Pancreas (tissue), 10 donors: Measurements from ENCODE around the gene CDH13. TPM values are rescaled to one million over a fixed set of nuclear protein-coding genes. Genes with fewer than 3 reads are reported as not detected.

Experiments used
- ATAC-seq, 4 donors: fragments of 200-7000 bp; cut with Tn5 transposase; one replicate each; pipeline versions ENCODE4 v1.8.0 to v1.9.1; 2020; ENCODE audit warnings: mild to moderate bottlenecking in 4 of 4, moderate library complexity in 4 of 4
- DNase-seq, 6 donors: peaks; one replicate each; pipeline ENCODE4 v3.0.0-alpha.2; 2020
- FAIRE-seq: peaks from 2 replicates; lab custom pipeline; 2012; peaks lifted over from hg19 to GRCh38; lab: Jason Lieb, UNC
- H3K27ac ChIP-seq, 4 donors: fragments of 200-600 bp; sonication (generic); 1 replicate in 3 of 4; 2 replicates in 1 of 4; pipeline versions ENCODE4 v1.5.0 to v1.8.0; 2020
- H3K27me3 ChIP-seq, 4 donors: fragments of 200-600 bp; one replicate each; pipeline ENCODE4 v1.8.0; 2021
- H3K36me3 ChIP-seq, 3 donors: fragments of 200-600 bp; sonication (generic) in 1 of 3; one replicate each; pipeline versions ENCODE4 v1.5.0 to v1.8.0; 2020 to 2021
- H3K4me1 ChIP-seq, 3 donors: fragments of 200-600 bp; one replicate each; pipeline ENCODE4 v1.8.0; 2021
- H3K4me3 ChIP-seq, 4 donors: fragments of 200-600 bp; sonication (generic) in 2 of 4; one replicate each; pipeline versions ENCODE4 v1.5.0 to v1.8.0; 2020 to 2021
- H3K9me3 ChIP-seq, 4 donors: fragments of 200-600 bp; one replicate each; pipeline ENCODE4 v1.8.0; 2021
- WGBS, 2 donors: extraction: QIAGEN DNeasy Blood & Tissue Kit; methylation state at CpG; one replicate each; pipeline ENCODE4 v1.1.7; 2013; 5-methylcytosine and 5-hydroxymethylcytosine counted together
- intact Hi-C, 3 donors: fragments of 100-400 bp; cut with DNase I; formaldehyde crosslinking; loops; one replicate each; pipeline versions ENCODE4 v1.11.1 to v1.14.2; 2022
- polyA plus RNA-seq, 2 donors: library from polyadenylated mRNA; stranded (reverse); fragments of 200-250 nt; gene quantifications; one replicate each; pipeline ENCODE4 v1.2.3, GENCODE V29; 2013
- total RNA-seq, 6 donors: library from RNA; stranded (reverse); fragmentation: NEBNext Ultra II Directional in 4 of 6; extraction: Animal tissue kit (Norgen Biotek cat#: 25700) in 4 of 6; gene quantifications; one replicate each; pipeline versions ENCODE4 v1.2.1 to v1.2.4, GENCODE V29; 2021 to 2023
- TF ChIP-seq, protein P1 (sequence below), 4 donors: fragments of 200-600 bp; sonication (generic) in 3 of 4; IDR thresholded peaks; one replicate each; pipeline versions ENCODE4 v1.5.0 to v1.8.0; 2021; ENCODE audit warnings: antibody characterized with exemption in 4 of 4
- donor health status: healthy with polysubstance abuse.
- donor health status: DM: no; HTN: no; CAD: no; lungs with moderate emphysema.
- donor health status: DM: no; HTN: no; CAD: no.
- donor health status: control.
- donor health status: control.
- donor health status: Bipolar disorder and iron deficiency.
- donor health status: DM: yes; HTN: yes; CAD: no.
- donor health status: DM: no; HTN: no; CAD: no.
- donor health status: DM: no; HTN: no; CAD: no.
- donor health status: DM: yes; HTN: yes; CAD: no.

The CDH13 gene
- total and polyA plus RNA-seq, 8 donors = 0.12 to 1.0 (median 0.37) TPM

DNA sequence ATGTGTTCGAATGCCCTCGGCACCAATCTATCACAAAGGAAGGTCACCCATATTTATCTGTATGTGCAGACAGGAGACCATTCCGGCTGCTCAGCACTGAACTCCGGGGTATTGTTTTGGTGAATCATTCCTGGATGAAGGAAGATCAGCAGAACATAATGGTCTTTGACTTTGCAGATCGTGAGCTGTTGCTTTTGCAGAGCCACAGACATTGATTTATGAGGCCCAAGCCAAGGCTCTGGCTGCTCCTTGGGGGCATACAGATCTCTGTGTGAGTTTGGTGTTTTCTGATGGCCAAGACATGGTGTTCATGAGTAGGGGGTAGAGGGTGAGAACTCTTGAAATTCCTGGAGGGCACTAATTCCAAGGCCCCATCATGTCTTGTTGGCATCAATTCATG is 722.2 kb downstream of the CDH13 start:
- Histone ChIP-seq H3K27ac (no peak overlapping the region), H3K4me3 (no peak overlapping the region), H3K4me1 (no peaks in the 10 kb centered on the region), H3K36me3 (no peaks in the 10 kb centered on the region), H3K27me3 (no peaks in the 10 kb centered on the region), H3K9me3 (no peaks in the 10 kb centered on the region)
- DNase-seq (no peak), ATAC-seq (no peak), FAIRE-seq (no peak)
- WGBS, 2 donors = 68 to 81% methylated on average over 5 of the region's 5 CpGs
- intact Hi-C loops = no loop called here
- TF ChIP-seq, protein P1, sequence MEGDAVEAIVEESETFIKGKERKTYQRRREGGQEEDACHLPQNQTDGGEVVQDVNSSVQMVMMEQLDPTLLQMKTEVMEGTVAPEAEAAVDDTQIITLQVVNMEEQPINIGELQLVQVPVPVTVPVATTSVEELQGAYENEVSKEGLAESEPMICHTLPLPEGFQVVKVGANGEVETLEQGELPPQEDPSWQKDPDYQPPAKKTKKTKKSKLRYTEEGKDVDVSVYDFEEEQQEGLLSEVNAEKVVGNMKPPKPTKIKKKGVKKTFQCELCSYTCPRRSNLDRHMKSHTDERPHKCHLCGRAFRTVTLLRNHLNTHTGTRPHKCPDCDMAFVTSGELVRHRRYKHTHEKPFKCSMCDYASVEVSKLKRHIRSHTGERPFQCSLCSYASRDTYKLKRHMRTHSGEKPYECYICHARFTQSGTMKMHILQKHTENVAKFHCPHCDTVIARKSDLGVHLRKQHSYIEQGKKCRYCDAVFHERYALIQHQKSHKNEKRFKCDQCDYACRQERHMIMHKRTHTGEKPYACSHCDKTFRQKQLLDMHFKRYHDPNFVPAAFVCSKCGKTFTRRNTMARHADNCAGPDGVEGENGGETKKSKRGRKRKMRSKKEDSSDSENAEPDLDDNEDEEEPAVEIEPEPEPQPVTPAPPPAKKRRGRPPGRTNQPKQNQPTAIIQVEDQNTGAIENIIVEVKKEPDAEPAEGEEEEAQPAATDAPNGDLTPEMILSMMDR (IDR thresholded peaks at IDR 0.05) = no peak

DNA sequence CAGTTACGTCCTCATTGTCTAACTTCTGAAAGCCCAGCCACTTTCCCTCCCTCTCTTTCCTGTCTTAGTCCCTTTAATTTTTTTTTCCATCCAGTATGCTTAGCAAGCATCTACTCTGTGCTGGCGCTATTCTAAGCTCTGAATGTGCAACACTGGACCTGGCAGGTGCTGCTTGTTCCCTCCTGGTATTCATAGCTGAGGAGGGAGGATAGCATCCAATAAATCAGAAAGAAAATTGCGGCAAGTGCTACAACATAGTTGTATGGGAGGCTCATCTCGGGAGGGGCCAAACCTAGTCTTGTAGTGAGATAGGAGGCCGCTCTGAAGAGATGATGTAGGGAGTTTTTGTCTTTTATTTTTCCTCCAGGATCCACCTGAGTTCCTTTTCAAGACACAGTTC is 723.7 kb downstream of the CDH13 start:
- no peak overlapping the region for H3K27ac ChIP-seq
- no peaks in the 10 kb centered on the region for H3K9me3 ChIP-seq
- no peaks in the 10 kb centered on the region for H3K27me3 ChIP-seq
- H3K4me1 ChIP-seq = no peaks in the 10 kb centered on the region
- 72 to 78% methylated on average over 5 of the region's 5 CpGs for WGBS, 2 donors
- H3K36me3 ChIP-seq = no peaks in the 10 kb centered on the region
- intact Hi-C loops = no loop called here
- DNase-seq = no peak
- FAIRE-seq = no peak
- TF ChIP-seq, protein P1 (IDR thresholded peaks at IDR 0.05) = no peak
- no peak for ATAC-seq
- no peak overlapping the region for H3K4me3 ChIP-seq

DNA sequence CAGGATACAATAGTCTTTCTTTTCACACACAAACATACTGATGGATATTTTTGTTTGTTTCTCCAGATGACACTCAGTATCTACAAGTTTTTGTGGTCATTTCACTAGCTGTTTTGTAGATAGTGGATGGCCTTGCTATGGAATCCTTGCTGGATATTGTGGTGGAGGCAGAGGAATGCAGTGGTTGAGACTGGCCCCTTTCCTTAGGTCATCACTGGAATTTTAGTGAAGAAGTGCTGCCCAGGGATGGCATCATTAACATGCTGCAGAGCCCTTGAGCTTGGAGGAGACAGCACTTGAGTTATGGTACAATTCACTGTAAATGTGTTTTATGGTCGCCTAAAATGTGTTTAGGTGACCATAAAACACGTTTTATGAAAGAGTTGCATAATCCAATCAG is 725.1 kb downstream of the CDH13 start:
- no peak for ATAC-seq

DNA sequence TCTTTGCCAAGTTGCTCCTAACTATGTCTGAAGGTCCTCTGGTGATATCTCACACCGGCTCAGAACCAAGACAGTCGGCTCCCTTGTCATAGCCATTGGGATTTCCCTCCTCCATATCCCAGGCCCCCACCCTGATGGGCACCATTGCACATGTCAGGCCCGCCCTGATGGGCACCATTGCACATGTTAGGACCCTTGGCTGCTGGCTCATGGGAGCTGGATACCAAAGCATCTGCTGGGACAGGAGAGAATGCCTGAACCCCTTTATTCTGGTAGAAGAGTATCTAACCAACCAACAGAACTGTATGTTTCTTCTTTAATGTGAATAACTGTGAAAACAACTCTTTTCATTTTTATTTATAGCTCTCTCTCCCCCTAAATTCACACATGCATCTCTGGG is 726.5 kb downstream of the CDH13 start:
- Histone ChIP-seq H3K27ac (no peak overlapping the region), H3K27me3 (no peaks in the 10 kb centered on the region), H3K36me3 (no peaks in the 10 kb centered on the region), H3K4me3 (no peak overlapping the region), H3K4me1 (no peaks in the 10 kb centered on the region), H3K9me3 (no peaks in the 10 kb centered on the region)
- TF ChIP-seq, protein P1 (IDR thresholded peaks at IDR 0.05) = no peak
- FAIRE-seq (no peak), DNase-seq (no peak), ATAC-seq (no peak)
- intact Hi-C loops = no loop called here
- 61 to 64% methylated on average over 3 of the region's 3 CpGs for WGBS, 2 donors

More for the DNA sequence above, 725.1 kb downstream of the CDH13 start:
- DNase-seq (no peak), FAIRE-seq (no peak)
- Histone ChIP-seq H3K27me3 (no peaks in the 10 kb centered on the region), H3K9me3 (no peaks in the 10 kb centered on the region), H3K27ac (no peak overlapping the region), H3K4me1 (no peaks in the 10 kb centered on the region), H3K36me3 (no peaks in the 10 kb centered on the region), H3K4me3 (no peak overlapping the region)
- TF ChIP-seq, protein P1 (IDR thresholded peaks at IDR 0.05) = no peak
- intact Hi-C loops = no loop called here
- WGBS, 2 donors = 27 to 33% methylated on average over 2 of the region's 2 CpGs

DNA sequence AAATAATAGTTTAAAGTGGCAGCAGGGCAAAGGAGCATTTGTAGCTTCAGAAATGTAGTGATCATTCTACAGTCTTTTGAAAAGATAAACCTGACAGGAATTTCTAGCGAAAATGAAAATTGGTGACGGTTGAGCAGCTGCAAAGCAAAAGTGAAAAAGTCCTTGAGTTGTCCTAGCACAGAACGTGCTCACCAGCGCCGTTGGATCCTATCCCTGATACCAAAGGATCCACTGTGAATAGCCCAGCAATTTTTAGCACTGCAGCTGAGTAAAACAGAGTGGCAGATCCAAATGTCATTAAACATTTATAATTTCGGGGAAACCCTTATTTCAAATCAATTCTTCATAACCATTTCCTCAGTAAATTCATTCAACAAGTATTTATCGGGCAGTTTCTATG is 727.2 kb downstream of the CDH13 start:
- FAIRE-seq = no peak
- 49 to 71% methylated on average over 7 of the region's 7 CpGs for WGBS, 2 donors
- H3K27ac ChIP-seq = no peak overlapping the region
- DNase-seq = no peak
- H3K36me3 ChIP-seq = no peaks in the 10 kb centered on the region
- ATAC-seq = no peak
- intact Hi-C loops = no loop called here
- no peaks in the 10 kb centered on the region for H3K4me1 ChIP-seq
- H3K27me3 ChIP-seq = no peaks in the 10 kb centered on the region
- TF ChIP-seq, protein P1 (IDR thresholded peaks at IDR 0.05) = no peak
- no peaks in the 10 kb centered on the region for H3K9me3 ChIP-seq
- no peak overlapping the region for H3K4me3 ChIP-seq
